Esophagus muscularis mucosa (tissue), 4 donors: ENCODE results near the gene CLIP3. TPM values are rescaled to one million over a fixed set of nuclear protein-coding genes. Genes with fewer than 3 reads are reported as not detected.
A peak's percentile ranks its signal among the peaks of the same experiment; 100 is the strongest.

ENCODE experiments used
- DNase-seq: peaks from one replicate; pipeline ENCODE4 v3.0.0-alpha.2; 2017; ENCODE audit errors: extremely low spot score
- H3K27ac ChIP-seq, 4 donors: fragments of 200-600 bp; sonication (generic); replicated peaks in 1 of 4; 1 replicate in 3 of 4; 2 replicates in 1 of 4; pipeline ENCODE4 v1.5.1; 2016 to 2019; ENCODE audit warnings: mild to moderate bottlenecking in 1 of 4
- H3K27me3 ChIP-seq, 4 donors: fragments of 200-600 bp; sonication (generic); one replicate each; pipeline versions ENCODE4 v1.5.1 to v1.6.0; 2016 to 2019
- H3K36me3 ChIP-seq, 4 donors: fragments of 200-600 bp; sonication (generic); one replicate each; pipeline ENCODE4 v1.5.1; 2016 to 2019
- H3K4me1 ChIP-seq, 4 donors: fragments of 200-600 bp; sonication (generic); one replicate each; pipeline ENCODE4 v1.5.1; 2016 to 2019
- H3K4me3 ChIP-seq, 4 donors: fragments of 200-600 bp; sonication (generic); 1 replicate in 2 of 4; 2 replicates in 2 of 4; pipeline ENCODE4 v1.5.1; 2016 to 2019; ENCODE audit warnings: mild to moderate bottlenecking in 4 of 4, moderate library complexity in 1 of 4
- H3K9me3 ChIP-seq, 4 donors: fragments of 200-600 bp; sonication (generic); 1 replicate in 3 of 4; 2 replicates in 1 of 4; pipeline ENCODE4 v1.5.1; 2016 to 2019
- CTCF ChIP-seq, 3 experiments: fragments of 200-600 bp in 2 of 3; fragments of 450-650 bp in 1 of 3; sonication (generic) in 2 of 3; IDR thresholded peaks; one replicate each; pipeline ENCODE4 v1.5.1; 2017 to 2019; ENCODE audit warnings: antibody characterized with exemption in 3 of 3, mild to moderate bottlenecking in 2 of 3, moderate library complexity in 1 of 3
- EP300 ChIP-seq: sonication (generic); formaldehyde crosslinking; IDR thresholded peaks from one replicate; pipeline ENCODE4 v1.6.1; 2017; ENCODE audit warnings: antibody characterized with exemption
- POLR2A ChIP-seq: fragments of 450-650 bp; IDR thresholded peaks from one replicate; pipeline ENCODE4 v1.6.1; 2017; ENCODE audit warnings: antibody characterized with exemption, moderate library complexity, mild to moderate bottlenecking, low read depth
- POLR2AphosphoS5 ChIP-seq, 2 donors: sonication (generic); formaldehyde crosslinking; IDR thresholded peaks; one replicate each; pipeline ENCODE4 v1.6.1; 2017; ENCODE audit warnings: antibody characterized with exemption in 2 of 2
- WGBS: methylation state at CpG from one replicate; pipeline ENCODE4 v1.1.5; 2018; 5-methylcytosine and 5-hydroxymethylcytosine counted together
- intact Hi-C: fragments of 100-400 bp; cut with DNase I; formaldehyde crosslinking; loops from one replicate; pipeline ENCODE4 v1.15.1; 2023
- total RNA-seq, 4 donors: library from RNA; depleted of rRNA; stranded (reverse); fragments of >200 nt; gene quantifications; one replicate each; pipeline versions ENCODE4 v1.1.0 to v1.2.1, GENCODE V29; 2016

CLIP3 gene
- total RNA-seq, 4 donors from 2014 or later = 39.9 to 73.3 (median 51.4) TPM

DNA sequence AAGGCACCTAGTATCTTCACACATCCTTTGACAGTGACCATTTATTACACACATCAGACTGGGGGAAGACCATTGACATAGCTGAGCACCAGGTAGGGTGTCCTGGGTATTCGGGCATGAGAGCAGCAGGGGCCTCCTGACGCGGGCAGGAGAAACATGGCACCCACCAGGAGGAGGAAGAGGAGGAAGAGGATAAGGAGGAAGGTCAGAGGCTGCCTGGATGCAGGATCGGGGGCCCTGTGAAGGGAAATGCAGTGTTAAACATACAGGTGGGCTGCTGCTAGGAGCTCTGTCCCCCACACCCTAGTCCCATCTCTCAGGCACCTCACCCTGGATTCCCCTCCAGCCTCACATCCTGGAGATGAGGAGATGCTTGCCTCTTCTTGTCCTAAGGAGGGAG lies 29.4 kb downstream of the CLIP3 start:
- peaks cover 5 to 22% (median 13%) of the 10 kb centered on the region in 4 donors for H3K36me3 ChIP-seq
- intact Hi-C loops = no loop called here
- peaks cover 12 to 23% (median 21%) of the 10 kb centered on the region in 4 donors for H3K4me1 ChIP-seq
- no peak for DNase-seq
- no peak for TF ChIP-seq POLR2A
- TF ChIP-seq POLR2AphosphoS5 (IDR thresholded peaks at IDR 0.05) = no peak
- TF ChIP-seq EP300 = no peak
- TF ChIP-seq CTCF (IDR thresholded peaks at IDR 0.05) = no peak
- H3K27ac ChIP-seq = no peak overlapping the region
- no peak overlapping the region for H3K4me3 ChIP-seq
- no peaks in the 10 kb centered on the region for H3K9me3 ChIP-seq
- H3K27me3 ChIP-seq = no peaks in the 10 kb centered on the region
- 92% methylated on average over 4 of the region's 4 CpGs for WGBS

- intact Hi-C loops = no loop called here
- peaks cover 17 to 37% (median 36%) of the 10 kb centered on the region in 4 donors for H3K4me1 ChIP-seq
- H3K4me3 ChIP-seq = no peak overlapping the region
- DNase-seq = no peak
- TF ChIP-seq CTCF (IDR thresholded peaks at IDR 0.05) (no peak), POLR2AphosphoS5 (IDR thresholded peaks at IDR 0.05) (no peak), EP300 (no peak), POLR2A (no peak)
- WGBS = 100% methylated on average over 3 of the region's 3 CpGs
- H3K27me3 ChIP-seq = no peaks in the 10 kb centered on the region
- H3K9me3 ChIP-seq = no peaks in the 10 kb centered on the region
- peaks cover 5 to 31% (median 18%) of the 10 kb centered on the region in 4 donors for H3K36me3 ChIP-seq
- H3K27ac ChIP-seq = no peak overlapping the region
Observed at GRCh38 chr19:36001605-36002004, 31.1 kb downstream of the CLIP3 start.

GRCh38 chr19:35996777-35997176 lies 35.9 kb downstream of the CLIP3 start:
- Histone ChIP-seq H3K9me3 (no peaks in the 10 kb centered on the region), H3K4me1 (peaks cover 32 to 62% (median 58%) of the 10 kb centered on the region in 4 donors), H3K27ac (peak overlapping the region; percentile 90 to 96 (median 94)), H3K4me3 (peak overlapping the region in 2 of 4 donors; percentile 83 to 91), H3K27me3 (no peaks in the 10 kb centered on the region), H3K36me3 (peaks cover 5 to 25% (median 17%) of the 10 kb centered on the region in 4 donors)
- intact Hi-C loops = loop anchor here (2.0 to 5.0 kb wide), 2 partner anchors 56 to 116 kb away; partner anchors contain the start of genes OVOL3 and POLR2I
- no peak for TF ChIP-seq EP300
- no peak for TF ChIP-seq POLR2A
- TF ChIP-seq POLR2AphosphoS5 (IDR thresholded peaks at IDR 0.05) = no peak
- no peak for TF ChIP-seq CTCF (IDR thresholded peaks at IDR 0.05)
- WGBS = 91% methylated on average over 8 of the region's 8 CpGs
- no peak for DNase-seq

DNA sequence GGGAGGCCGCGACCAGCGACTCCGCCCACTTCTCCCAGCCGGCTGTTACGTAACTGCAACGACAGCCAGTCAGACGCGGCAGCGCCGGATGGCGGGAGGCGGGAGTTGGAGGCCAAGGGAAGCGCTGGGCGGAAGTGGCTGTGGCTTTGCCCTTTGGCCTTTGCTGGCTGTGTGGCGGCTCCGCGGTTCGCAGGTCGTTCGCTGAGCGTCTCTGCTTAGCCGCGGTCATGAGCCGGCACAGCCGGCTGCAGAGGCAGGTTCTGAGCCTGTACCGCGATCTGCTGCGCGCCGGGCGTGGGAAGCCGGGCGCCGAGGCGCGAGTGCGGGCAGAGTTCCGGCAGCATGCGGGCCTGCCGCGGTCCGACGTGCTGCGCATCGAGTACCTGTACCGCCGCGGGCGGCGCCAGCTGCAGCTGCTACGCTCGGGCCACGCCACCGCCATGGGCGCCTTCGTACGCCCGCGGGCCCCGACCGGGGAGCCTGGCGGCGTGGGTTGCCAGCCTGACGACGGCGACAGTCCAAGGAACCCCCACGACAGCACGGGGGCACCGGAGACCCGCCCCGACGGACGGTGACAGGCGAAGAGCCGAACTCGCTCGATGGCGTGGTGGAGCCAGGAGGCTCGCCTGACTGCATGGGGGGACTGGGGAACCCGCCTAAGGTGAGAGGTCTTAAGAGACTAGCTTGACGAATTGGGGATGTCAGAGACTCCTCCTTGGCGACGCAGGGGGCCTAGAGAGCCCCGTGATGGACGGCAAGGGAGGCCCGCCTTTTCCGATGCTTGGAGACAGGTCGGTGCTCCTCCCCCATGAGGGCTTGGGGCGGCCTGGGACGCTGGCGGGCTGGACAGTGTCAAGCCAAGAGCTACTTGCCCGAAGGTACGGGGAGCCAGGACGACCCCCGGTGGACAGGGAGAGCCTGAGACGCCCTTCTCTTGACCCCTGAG lies 37.4 kb downstream of the CLIP3 start, which contains the start of gene SDHAF1:
SDHAF1 (plus strand) TSS at position 141 of the 946 bp plus-strand sequence; CDS start at position 228, 87 bp downstream.
- peak; percentile 99 for DNase-seq
- intact Hi-C loops = loop anchor here (5.0 kb wide), 1 partner anchor 117 kb away; the partner anchor contains the start of genes OVOL3 and POLR2I
- H3K4me1 ChIP-seq = peaks cover 32 to 62% (median 57%) of the 10 kb centered on the region in 4 donors
- H3K27me3 ChIP-seq = peaks cover 0 to under 1% (median 0%) of the 10 kb centered on the region in 4 donors
- peak within 1 kb of the TSS; percentile 90 to 96 (median 94) for H3K27ac ChIP-seq
- H3K4me3 ChIP-seq = peak within 1 kb of the TSS; percentile 80 to 98 (median 87)
- no CpG with 5 or more reads among the region's 97 CpGs for WGBS
- no peaks in the 10 kb centered on the region for H3K9me3 ChIP-seq
- TF ChIP-seq EP300 = no peak
- TF ChIP-seq CTCF (IDR thresholded peaks at IDR 0.05) = no peak
- peak; percentile 96 to 98 for TF ChIP-seq POLR2AphosphoS5 (IDR thresholded peaks at IDR 0.05)
- peak; percentile 61 for TF ChIP-seq POLR2A
- peaks cover 0 to 15% (median 12%) of the 10 kb centered on the region in 4 donors for H3K36me3 ChIP-seq
